ENCODE measurements around the gene CES4A.
"Not testable (repeated sequence)": the region's sequence is repeated elsewhere in the genome, so short reads cannot be mapped to it uniquely, and the experiment has no call there.

The CES4A gene

DNA sequence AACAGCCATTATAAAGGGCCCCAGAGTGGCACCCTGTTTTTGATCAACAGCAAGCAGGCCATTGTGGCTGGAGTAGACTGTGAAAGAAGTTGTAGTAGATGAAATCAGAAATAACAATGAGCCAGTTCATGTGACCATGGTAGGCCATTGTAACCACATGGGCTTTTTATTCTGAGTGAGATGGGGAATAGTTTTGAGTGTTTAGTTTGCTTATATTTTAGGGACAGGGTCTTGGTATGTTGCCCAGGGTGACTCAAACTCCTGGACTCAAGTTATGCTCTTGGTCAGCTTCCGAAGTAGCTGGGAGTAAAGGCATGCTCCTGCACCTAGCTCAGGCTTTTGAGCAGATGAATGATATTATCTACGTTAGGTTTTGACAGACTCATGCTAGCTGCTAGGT is 52.5 kb downstream of the CES4A start:
- Histone ChIP-seq H3K27me3 (ENCODE audit: control insufficient read depth, insufficient read depth, low read length) (no peaks in the 10 kb centered on the region), H3K36me3 (ENCODE audit: control insufficient read depth, low read depth, low read length) (peaks cover 4% of the 10 kb centered on the region), H3K27ac (ENCODE audit: low read length) (no peak overlapping the region), H3K4me3 (ENCODE audit: low read length) (no peak overlapping the region), H3K9ac (ENCODE audit: low read length) (no peak overlapping the region), H3K9me3 (ENCODE audit: control insufficient read depth, low read depth, low read length) (no peaks in the 10 kb centered on the region), H3K4me1 (ENCODE audit: control insufficient read depth, low read depth, low read length) (no peaks in the 10 kb centered on the region)

DNA sequence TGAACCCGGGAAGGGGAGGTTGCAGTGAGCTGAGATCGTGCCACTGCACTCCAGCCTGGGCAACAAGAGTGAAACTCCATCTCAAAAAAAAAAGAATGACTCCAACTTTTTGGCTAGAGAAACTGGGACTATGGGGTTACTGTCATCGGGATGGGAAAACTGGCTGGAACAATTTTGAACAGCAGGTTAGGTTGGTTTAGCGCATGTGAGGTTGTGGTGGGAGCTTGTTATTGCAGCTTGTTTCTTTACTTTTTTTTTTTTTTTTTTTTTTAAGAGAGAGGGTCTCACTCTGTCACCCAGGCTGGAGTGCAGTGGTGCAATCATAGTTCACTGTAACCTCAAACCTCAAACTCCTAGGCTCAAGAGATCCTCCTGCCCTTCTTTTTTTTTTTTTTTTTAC is 53.1 kb downstream of the CES4A start:
- not testable (repeated sequence) for H3K36me3 ChIP-seq (ENCODE audit: control insufficient read depth, low read depth, low read length); H3K4me1 ChIP-seq (ENCODE audit: control insufficient read depth, low read depth, low read length); H3K9me3 ChIP-seq (ENCODE audit: control insufficient read depth, low read depth, low read length); H3K27me3 ChIP-seq (ENCODE audit: control insufficient read depth, insufficient read depth, low read length); H3K4me3 ChIP-seq (ENCODE audit: low read length); H3K9ac ChIP-seq (ENCODE audit: low read length); H3K27ac ChIP-seq (ENCODE audit: low read length)

DNA sequence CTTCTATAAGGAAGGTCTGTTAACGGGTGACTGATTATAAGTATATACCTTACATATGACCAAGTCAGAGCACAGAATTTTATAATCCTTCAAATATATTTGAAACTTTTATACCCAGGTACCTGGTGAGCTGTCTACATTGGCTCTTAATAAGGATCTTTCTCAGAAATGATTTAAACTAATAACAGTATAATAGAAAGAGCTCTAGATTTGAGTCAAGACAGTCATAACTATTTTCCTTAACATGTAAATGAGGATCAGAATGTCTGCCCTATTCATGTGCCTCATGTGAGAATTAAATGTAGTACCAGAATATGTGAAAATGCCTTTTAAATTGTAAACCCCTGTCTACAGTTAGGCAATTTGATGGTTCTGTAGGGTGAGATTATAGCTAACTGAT is 55.0 kb downstream of the CES4A start:
- Histone ChIP-seq H3K27me3 (ENCODE audit: control insufficient read depth, insufficient read depth, low read length) (no peaks in the 10 kb centered on the region), H3K9ac (ENCODE audit: low read length) (no peak overlapping the region), H3K36me3 (ENCODE audit: control insufficient read depth, low read depth, low read length) (peaks cover 4% of the 10 kb centered on the region), H3K27ac (ENCODE audit: low read length) (no peak overlapping the region), H3K9me3 (ENCODE audit: control insufficient read depth, low read depth, low read length) (no peaks in the 10 kb centered on the region), H3K4me3 (ENCODE audit: low read length) (no peak overlapping the region), H3K4me1 (ENCODE audit: control insufficient read depth, low read depth, low read length) (no peaks in the 10 kb centered on the region)

DNA sequence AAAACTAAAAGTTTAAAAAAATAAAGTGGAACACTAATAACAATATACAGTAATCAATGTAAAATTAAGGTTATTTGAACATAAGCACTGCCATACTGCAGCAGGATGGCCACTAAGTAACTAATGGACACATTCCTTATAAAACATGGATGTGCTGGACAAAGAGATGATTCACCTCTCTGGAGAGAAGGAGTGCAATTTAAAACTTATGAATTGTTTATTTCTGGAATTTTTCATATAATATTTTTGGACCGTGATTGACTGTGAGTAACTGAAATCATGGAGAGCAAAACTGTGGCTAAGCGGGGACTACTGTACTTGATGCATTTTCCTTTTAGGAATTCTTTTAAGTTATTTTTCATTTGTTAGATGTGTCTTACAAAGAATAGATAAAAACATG is 62.4 kb downstream of the CES4A start:
- H3K4me1 ChIP-seq (ENCODE audit: control insufficient read depth, low read depth, low read length), result no peaks in the 10 kb centered on the region
- no peak overlapping the region for H3K27ac ChIP-seq (ENCODE audit: low read length)
- H3K36me3 ChIP-seq (ENCODE audit: control insufficient read depth, low read depth, low read length), result no peaks in the 10 kb centered on the region
- H3K9me3 ChIP-seq (ENCODE audit: control insufficient read depth, low read depth, low read length), result no peaks in the 10 kb centered on the region
- no peaks in the 10 kb centered on the region for H3K27me3 ChIP-seq (ENCODE audit: control insufficient read depth, insufficient read depth, low read length)
- H3K4me3 ChIP-seq (ENCODE audit: low read length), result no peak overlapping the region
- H3K9ac ChIP-seq (ENCODE audit: low read length), result no peak overlapping the region

DNA sequence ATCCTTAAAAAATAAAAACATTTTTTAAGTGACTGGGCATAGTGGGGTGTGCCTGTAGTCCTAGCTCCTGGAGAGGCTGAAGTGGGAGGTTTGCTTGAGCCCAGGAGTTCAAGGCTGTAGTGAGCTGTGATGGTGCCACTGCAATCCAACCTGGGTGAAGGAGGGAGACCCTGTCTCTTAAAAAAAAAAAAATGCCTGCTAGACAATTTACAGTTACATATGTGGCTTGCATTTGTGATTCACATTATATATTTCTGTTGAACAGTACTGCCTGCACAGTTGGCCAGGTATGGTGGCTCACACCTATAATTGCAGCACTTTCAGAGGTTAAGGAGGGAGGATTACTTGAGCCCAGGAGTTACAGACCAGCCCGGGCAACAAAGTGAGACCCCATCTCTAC is 64.0 kb downstream of the CES4A start:
- Histone ChIP-seq H3K27me3 (ENCODE audit: control insufficient read depth, insufficient read depth, low read length) (no peaks in the 10 kb centered on the region), H3K9ac (ENCODE audit: low read length) (no peak overlapping the region), H3K9me3 (ENCODE audit: control insufficient read depth, low read depth, low read length) (no peaks in the 10 kb centered on the region), H3K36me3 (ENCODE audit: control insufficient read depth, low read depth, low read length) (no peaks in the 10 kb centered on the region), H3K4me1 (ENCODE audit: control insufficient read depth, low read depth, low read length) (no peaks in the 10 kb centered on the region), H3K4me3 (ENCODE audit: low read length) (no peak overlapping the region), H3K27ac (ENCODE audit: low read length) (no peak overlapping the region)

DNA sequence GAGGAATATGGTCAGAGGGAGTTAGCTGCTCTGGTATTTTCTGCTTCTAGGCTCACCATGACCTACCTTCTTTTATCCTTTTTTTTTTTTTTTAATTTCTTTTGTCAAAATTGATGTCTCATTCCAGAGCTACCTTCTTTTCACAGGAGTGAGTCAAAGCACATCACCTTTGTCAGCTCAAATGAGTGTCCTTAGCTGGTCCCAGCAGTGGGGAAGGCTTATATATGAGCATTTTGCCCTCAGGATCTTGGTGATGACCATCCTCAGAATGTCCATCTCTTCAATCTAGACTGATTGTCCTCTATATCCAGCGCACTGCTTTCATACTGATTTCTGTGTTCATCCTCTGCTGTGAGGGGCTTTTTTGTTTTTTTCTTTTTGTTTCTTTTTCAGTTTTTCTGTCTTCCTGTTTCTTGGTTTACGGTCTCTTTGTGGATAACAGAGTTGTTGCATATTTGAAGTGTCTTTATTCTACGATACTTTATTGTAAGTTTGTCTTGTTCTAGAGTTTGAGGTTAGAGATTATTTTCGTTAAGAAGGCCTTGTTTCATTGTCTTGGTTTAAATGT is 65.5 kb downstream of the CES4A start:
- no peak overlapping the region for H3K27ac ChIP-seq (ENCODE audit: low read length)
- no peaks in the 10 kb centered on the region for H3K4me1 ChIP-seq (ENCODE audit: control insufficient read depth, low read depth, low read length)
- no peak overlapping the region for H3K9ac ChIP-seq (ENCODE audit: low read length)

DNA sequence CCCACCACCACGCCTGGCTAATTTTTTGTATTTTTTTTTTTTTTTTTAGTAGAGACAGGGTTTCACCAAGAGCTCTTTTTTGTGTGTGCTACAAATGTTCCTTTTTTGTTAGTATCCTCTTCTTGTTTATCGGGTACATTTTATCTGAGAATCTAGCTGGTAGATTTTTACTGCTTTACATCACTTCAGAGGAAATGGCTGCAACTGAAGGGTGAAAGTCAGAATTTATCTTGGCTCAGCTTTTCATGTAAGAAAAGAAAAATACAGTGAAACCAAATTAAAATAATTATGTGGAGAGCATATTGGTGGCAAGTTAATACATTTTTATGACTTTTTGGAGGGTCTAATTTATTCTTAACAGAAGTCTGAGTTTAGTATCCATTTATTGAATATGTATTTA is 66.5 kb downstream of the CES4A start:
- Histone ChIP-seq H3K36me3 (ENCODE audit: control insufficient read depth, low read depth, low read length) (no peaks in the 10 kb centered on the region), H3K9ac (ENCODE audit: low read length) (no peak overlapping the region), H3K4me3 (ENCODE audit: low read length) (no peak overlapping the region), H3K27me3 (ENCODE audit: control insufficient read depth, insufficient read depth, low read length) (no peaks in the 10 kb centered on the region), H3K4me1 (ENCODE audit: control insufficient read depth, low read depth, low read length) (no peaks in the 10 kb centered on the region), H3K27ac (ENCODE audit: low read length) (no peak overlapping the region), H3K9me3 (ENCODE audit: control insufficient read depth, low read depth, low read length) (no peaks in the 10 kb centered on the region)

More for the DNA sequence above, 65.5 kb downstream of the CES4A start:
- no peaks in the 10 kb centered on the region for H3K36me3 ChIP-seq (ENCODE audit: control insufficient read depth, low read depth, low read length)
- no peak overlapping the region for H3K4me3 ChIP-seq (ENCODE audit: low read length)
- H3K9me3 ChIP-seq (ENCODE audit: control insufficient read depth, low read depth, low read length), result no peaks in the 10 kb centered on the region
- H3K27me3 ChIP-seq (ENCODE audit: control insufficient read depth, insufficient read depth, low read length), result no peaks in the 10 kb centered on the region

DNA sequence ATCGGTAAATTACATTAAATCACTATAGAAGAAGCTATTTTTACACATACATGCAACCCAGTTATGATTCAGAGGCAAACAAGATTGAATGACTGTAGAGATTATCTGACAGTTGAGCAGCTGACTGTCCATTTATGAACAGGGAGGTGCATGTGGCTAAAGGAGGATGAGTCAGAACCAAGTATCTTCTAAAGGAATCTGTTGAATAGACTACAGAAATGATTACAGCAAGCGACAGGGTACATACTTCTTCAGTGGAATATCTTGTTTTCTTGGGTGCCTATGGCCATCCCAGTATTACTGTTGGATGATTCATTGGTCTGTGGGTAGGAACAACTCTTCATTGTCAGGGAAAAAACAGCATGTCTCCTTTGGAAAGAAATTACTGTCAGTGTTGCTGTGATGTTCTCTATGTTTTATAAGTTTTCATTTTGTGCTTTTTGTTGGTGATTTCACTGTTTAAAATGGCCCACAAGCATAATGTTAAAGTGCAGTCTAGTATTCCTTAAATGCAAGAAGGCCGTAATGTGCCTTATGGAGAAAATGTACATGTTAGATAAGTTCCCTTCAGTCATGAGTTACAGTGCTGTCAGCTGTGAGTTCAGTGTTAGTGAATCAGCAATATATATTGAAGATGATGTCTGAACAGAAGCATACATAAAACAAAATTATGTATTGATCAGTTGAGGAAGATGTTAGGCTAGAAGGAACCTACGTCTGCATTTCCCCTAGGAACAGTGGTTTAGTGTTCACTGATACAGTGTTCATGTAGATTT is 67.5 kb downstream of the CES4A start:
- no peak overlapping the region for H3K27ac ChIP-seq (ENCODE audit: low read length)
- no peaks in the 10 kb centered on the region for H3K4me1 ChIP-seq (ENCODE audit: control insufficient read depth, low read depth, low read length)
- H3K9ac ChIP-seq (ENCODE audit: low read length), result no peak overlapping the region
- H3K4me3 ChIP-seq (ENCODE audit: low read length), result no peak overlapping the region
- H3K27me3 ChIP-seq (ENCODE audit: control insufficient read depth, insufficient read depth, low read length), result no peaks in the 10 kb centered on the region
- H3K9me3 ChIP-seq (ENCODE audit: control insufficient read depth, low read depth, low read length), result no peaks in the 10 kb centered on the region
- no peaks in the 10 kb centered on the region for H3K36me3 ChIP-seq (ENCODE audit: control insufficient read depth, low read depth, low read length)

All from iPS-18a (cell line).